Tibial artery (tissue), 4 donors: ENCODE measurements around the gene MAP3K19.

Experiments used
- DNase-seq, 2 donors: peaks; one replicate each; pipeline ENCODE4 v3.0.0-alpha.2; 2019
- H3K27ac ChIP-seq, 2 donors: fragments of 200-600 bp; sonication (generic) in 1 of 2; 1 replicate in 1 of 2; 2 replicates in 1 of 2; pipeline ENCODE4 v1.5.1; 2018 to 2019; ENCODE audit warnings: mild to moderate bottlenecking in 1 of 2
- H3K27me3 ChIP-seq, 2 donors: fragments of 200-600 bp; sonication (generic) in 1 of 2; one replicate each; pipeline versions ENCODE4 v1.5.1 to v1.6.0; 2016 to 2019
- H3K36me3 ChIP-seq, 3 donors: fragments of 200-600 bp; sonication (generic) in 2 of 3; one replicate each; pipeline ENCODE4 v1.5.1; 2016 to 2019; ENCODE audit warnings: mild to moderate bottlenecking in 2 of 3
- H3K4me1 ChIP-seq, 4 donors: fragments of 200-600 bp; sonication (generic) in 2 of 4; 1 replicate in 3 of 4; 2 replicates in 1 of 4; pipeline ENCODE4 v1.5.1; 2016 to 2019
- H3K4me3 ChIP-seq, 2 donors: fragments of 200-600 bp; sonication (generic) in 1 of 2; 1 replicate in 1 of 2; 2 replicates in 1 of 2; pipeline ENCODE4 v1.5.1; 2018 to 2019; ENCODE audit warnings: mild to moderate bottlenecking in 2 of 2
- H3K9me3 ChIP-seq, 3 donors: fragments of 200-600 bp; sonication (generic) in 1 of 3; one replicate each; pipeline ENCODE4 v1.5.1; 2016 to 2019
- CTCF ChIP-seq, 2 experiments: fragments of 200-600 bp in 1 of 2; fragments of 450-650 bp in 1 of 2; IDR thresholded peaks; one replicate each; pipeline ENCODE4 v1.5.1; 2017 to 2019; ENCODE audit warnings: antibody characterized with exemption in 2 of 2, mild to moderate bottlenecking in 1 of 2, moderate library complexity in 1 of 2
- intact Hi-C: fragments of 100-400 bp; cut with DNase I; formaldehyde crosslinking; loops from one replicate; pipeline ENCODE4 v1.15.0; 2023; ENCODE audit warnings: low total_unique reads

MAP3K19 gene

GRCh38 chr2:135047300-135047699, at the start of gene MAP3K19:
MAP3K19 (minus strand) TSS chr2:135047447; CDS start chr2:135024647, 22,800 bp downstream.
- intact Hi-C loops: no loop called here
- no peak for DNase-seq

GRCh38 chr2:135096665-135097446, 49.6 kb upstream of the MAP3K19 start:
- H3K4me1 ChIP-seq: peaks cover 0 to 7% (median 1%) of the 10 kb centered on the region in 4 donors
- peaks cover 12 to 37% (median 20%) of the 10 kb centered on the region in 3 donors for H3K36me3 ChIP-seq
- no peak for TF ChIP-seq CTCF (IDR thresholded peaks at IDR 0.05)
- no peaks in the 10 kb centered on the region for H3K9me3 ChIP-seq
- H3K4me3 ChIP-seq: no peak overlapping the region
- no peaks in the 10 kb centered on the region for H3K27me3 ChIP-seq
- no peak for DNase-seq
- intact Hi-C loops: no loop called here
- no peak overlapping the region for H3K27ac ChIP-seq

More at GRCh38 chr2:135047300-135047699, at the start of gene MAP3K19:
- peaks cover 0 to 11% of the 10 kb centered on the region in 2 donors for H3K27me3 ChIP-seq
- H3K36me3 ChIP-seq: no peaks in the 10 kb centered on the region
- no peak within 1 kb of the TSS for H3K4me3 ChIP-seq
- no peak for TF ChIP-seq CTCF (IDR thresholded peaks at IDR 0.05)
- H3K27ac ChIP-seq: no peak within 1 kb of the TSS
- H3K4me1 ChIP-seq: no peaks in the 10 kb centered on the region
- no peaks in the 10 kb centered on the region for H3K9me3 ChIP-seq

GRCh38 chr2:135095591-135095990, 48.3 kb upstream of the MAP3K19 start:
- TF ChIP-seq CTCF (IDR thresholded peaks at IDR 0.05): no peak
- Histone ChIP-seq H3K36me3 (peaks cover 12 to 36% (median 20%) of the 10 kb centered on the region in 3 donors), H3K9me3 (no peaks in the 10 kb centered on the region), H3K4me1 (peaks cover 0 to 7% (median 1%) of the 10 kb centered on the region in 4 donors), H3K4me3 (no peak overlapping the region), H3K27me3 (no peaks in the 10 kb centered on the region), H3K27ac (no peak overlapping the region)
- DNase-seq: no peak
- intact Hi-C loops: no loop called here

- Histone ChIP-seq H3K4me3 (no peak overlapping the region), H3K4me1 (peaks cover 0 to 2% (median 0%) of the 10 kb centered on the region in 4 donors), H3K27ac (no peak overlapping the region), H3K36me3 (peaks cover 12 to 40% (median 20%) of the 10 kb centered on the region in 3 donors), H3K27me3 (no peaks in the 10 kb centered on the region), H3K9me3 (no peaks in the 10 kb centered on the region)
- DNase-seq: no peak
- intact Hi-C loops: no loop called here
- no peak for TF ChIP-seq CTCF (IDR thresholded peaks at IDR 0.05)
These were observed 47.3 kb upstream of the MAP3K19 start for GRCh38 chr2:135094508-135094907.

- no peak for DNase-seq
- Histone ChIP-seq H3K9me3 (no peaks in the 10 kb centered on the region), H3K27ac (no peak overlapping the region), H3K27me3 (no peaks in the 10 kb centered on the region), H3K4me3 (no peak overlapping the region), H3K36me3 (peaks cover 12 to 40% (median 20%) of the 10 kb centered on the region in 3 donors), H3K4me1 (no peaks in the 10 kb centered on the region)
- intact Hi-C loops: no loop called here
- TF ChIP-seq CTCF (IDR thresholded peaks at IDR 0.05): no peak
These were observed 46.6 kb upstream of the MAP3K19 start for GRCh38 chr2:135093670-135094330.
